Liver (tissue), 3 donors: ENCODE measurements around the gene CFAP61.
"Not testable (repeated sequence)": the region's sequence is repeated elsewhere in the genome, so short reads cannot be mapped to it uniquely, and the experiment has no call there.

Source experiments
- FOXA1 ChIP-seq: IDR thresholded peaks from 2 replicates; pipeline ENCODE4 v1.6.1; 2016; ENCODE audit warnings: antibody characterized with exemption
- RXRA ChIP-seq, 2 donors: IDR thresholded peaks; 2 replicates each; pipeline ENCODE4 v1.6.1; 2017 to 2018; ENCODE audit warnings: antibody characterized with exemption in 2 of 2, mild to moderate bottlenecking in 1 of 2
- TAF1 ChIP-seq: conservative IDR thresholded peaks from 2 replicates; pipeline ENCODE4 v1.6.1; 2016; ENCODE audit warnings: antibody characterized with exemption, mild to moderate bottlenecking
- TF ChIP-seq, protein P1 (sequence below): fragments of 150-350 bp; IDR thresholded peaks from 2 replicates; pipeline ENCODE4 v1.5.1; 2017; ENCODE audit warnings: improper control_type of control experiment, low read depth, low read length; ENCODE audit not compliant: missing input control
- TF ChIP-seq, protein P2 (sequence below): IDR thresholded peaks from 2 replicates; pipeline ENCODE4 v1.6.1; 2016; ENCODE audit warnings: antibody characterized with exemption, mild to moderate bottlenecking
- TF ChIP-seq, protein P3 (sequence below): IDR thresholded peaks from 2 replicates; pipeline ENCODE4 v1.6.1; 2016; ENCODE audit warnings: antibody characterized with exemption
- donor health status: healthy.
- donor health status: healthy.

DNA sequence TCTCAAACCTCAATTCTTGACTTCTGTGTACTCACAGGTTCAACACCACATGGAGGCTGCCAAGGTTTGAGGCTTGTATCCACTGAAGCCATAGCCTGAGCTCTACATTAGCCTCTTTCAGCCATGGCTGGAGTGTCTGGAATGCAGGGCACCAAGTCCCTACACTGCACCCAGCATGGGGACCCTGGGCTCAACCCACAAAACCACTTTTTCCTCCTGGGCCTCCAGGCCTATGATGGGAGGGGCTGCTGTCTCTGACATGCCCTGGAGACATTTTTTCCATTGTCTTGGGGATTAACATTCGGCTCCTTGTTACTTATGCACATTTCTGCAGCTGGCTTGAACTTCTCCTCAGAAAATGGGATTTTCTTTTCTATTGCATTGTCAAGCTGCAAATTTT, 192.1 kb downstream of the CFAP61 start:
- TF ChIP-seq, protein P1, sequence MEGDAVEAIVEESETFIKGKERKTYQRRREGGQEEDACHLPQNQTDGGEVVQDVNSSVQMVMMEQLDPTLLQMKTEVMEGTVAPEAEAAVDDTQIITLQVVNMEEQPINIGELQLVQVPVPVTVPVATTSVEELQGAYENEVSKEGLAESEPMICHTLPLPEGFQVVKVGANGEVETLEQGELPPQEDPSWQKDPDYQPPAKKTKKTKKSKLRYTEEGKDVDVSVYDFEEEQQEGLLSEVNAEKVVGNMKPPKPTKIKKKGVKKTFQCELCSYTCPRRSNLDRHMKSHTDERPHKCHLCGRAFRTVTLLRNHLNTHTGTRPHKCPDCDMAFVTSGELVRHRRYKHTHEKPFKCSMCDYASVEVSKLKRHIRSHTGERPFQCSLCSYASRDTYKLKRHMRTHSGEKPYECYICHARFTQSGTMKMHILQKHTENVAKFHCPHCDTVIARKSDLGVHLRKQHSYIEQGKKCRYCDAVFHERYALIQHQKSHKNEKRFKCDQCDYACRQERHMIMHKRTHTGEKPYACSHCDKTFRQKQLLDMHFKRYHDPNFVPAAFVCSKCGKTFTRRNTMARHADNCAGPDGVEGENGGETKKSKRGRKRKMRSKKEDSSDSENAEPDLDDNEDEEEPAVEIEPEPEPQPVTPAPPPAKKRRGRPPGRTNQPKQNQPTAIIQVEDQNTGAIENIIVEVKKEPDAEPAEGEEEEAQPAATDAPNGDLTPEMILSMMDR, result not testable (repeated sequence)
- TF ChIP-seq RXRA (IDR thresholded peaks at IDR 0.05); FOXA1; TAF1: not testable (repeated sequence)
- TF ChIP-seq, protein P2, sequence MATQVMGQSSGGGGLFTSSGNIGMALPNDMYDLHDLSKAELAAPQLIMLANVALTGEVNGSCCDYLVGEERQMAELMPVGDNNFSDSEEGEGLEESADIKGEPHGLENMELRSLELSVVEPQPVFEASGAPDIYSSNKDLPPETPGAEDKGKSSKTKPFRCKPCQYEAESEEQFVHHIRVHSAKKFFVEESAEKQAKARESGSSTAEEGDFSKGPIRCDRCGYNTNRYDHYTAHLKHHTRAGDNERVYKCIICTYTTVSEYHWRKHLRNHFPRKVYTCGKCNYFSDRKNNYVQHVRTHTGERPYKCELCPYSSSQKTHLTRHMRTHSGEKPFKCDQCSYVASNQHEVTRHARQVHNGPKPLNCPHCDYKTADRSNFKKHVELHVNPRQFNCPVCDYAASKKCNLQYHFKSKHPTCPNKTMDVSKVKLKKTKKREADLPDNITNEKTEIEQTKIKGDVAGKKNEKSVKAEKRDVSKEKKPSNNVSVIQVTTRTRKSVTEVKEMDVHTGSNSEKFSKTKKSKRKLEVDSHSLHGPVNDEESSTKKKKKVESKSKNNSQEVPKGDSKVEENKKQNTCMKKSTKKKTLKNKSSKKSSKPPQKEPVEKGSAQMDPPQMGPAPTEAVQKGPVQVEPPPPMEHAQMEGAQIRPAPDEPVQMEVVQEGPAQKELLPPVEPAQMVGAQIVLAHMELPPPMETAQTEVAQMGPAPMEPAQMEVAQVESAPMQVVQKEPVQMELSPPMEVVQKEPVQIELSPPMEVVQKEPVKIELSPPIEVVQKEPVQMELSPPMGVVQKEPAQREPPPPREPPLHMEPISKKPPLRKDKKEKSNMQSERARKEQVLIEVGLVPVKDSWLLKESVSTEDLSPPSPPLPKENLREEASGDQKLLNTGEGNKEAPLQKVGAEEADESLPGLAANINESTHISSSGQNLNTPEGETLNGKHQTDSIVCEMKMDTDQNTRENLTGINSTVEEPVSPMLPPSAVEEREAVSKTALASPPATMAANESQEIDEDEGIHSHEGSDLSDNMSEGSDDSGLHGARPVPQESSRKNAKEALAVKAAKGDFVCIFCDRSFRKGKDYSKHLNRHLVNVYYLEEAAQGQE, result not testable (repeated sequence)
- TF ChIP-seq, protein P3, sequence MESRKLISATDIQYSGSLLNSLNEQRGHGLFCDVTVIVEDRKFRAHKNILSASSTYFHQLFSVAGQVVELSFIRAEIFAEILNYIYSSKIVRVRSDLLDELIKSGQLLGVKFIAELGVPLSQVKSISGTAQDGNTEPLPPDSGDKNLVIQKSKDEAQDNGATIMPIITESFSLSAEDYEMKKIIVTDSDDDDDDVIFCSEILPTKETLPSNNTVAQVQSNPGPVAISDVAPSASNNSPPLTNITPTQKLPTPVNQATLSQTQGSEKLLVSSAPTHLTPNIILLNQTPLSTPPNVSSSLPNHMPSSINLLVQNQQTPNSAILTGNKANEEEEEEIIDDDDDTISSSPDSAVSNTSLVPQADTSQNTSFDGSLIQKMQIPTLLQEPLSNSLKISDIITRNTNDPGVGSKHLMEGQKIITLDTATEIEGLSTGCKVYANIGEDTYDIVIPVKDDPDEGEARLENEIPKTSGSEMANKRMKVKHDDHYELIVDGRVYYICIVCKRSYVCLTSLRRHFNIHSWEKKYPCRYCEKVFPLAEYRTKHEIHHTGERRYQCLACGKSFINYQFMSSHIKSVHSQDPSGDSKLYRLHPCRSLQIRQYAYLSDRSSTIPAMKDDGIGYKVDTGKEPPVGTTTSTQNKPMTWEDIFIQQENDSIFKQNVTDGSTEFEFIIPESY, result not testable (repeated sequence)
